Amniotic stem cell (primary cell): ENCODE results near the gene CLDN25.

Experiments
- DNase-seq: peaks from one replicate; lab custom pipeline; 2025; lab: John Stamatoyannopoulos, UW

CLDN25 gene

GRCh38 chr11:113808931-113809330 is 29.3 kb downstream of the CLDN25 start:
- DNase-seq: no peak

- DNase-seq: no peak
Measured at GRCh38 chr11:113814181-113814580, 34.6 kb downstream of the CLDN25 start.

- no peak for DNase-seq
Measured at GRCh38 chr11:113817162-113817561, 37.6 kb downstream of the CLDN25 start.

- DNase-seq: no peak
Measured at GRCh38 chr11:113817626-113818025, 38.0 kb downstream of the CLDN25 start.

- DNase-seq: no peak
Measured at GRCh38 chr11:113818426-113818825, 38.8 kb downstream of the CLDN25 start.

- no peak for DNase-seq
Measured at GRCh38 chr11:113827477-113827876, 47.9 kb downstream of the CLDN25 start.

- no peak for DNase-seq
Measured at GRCh38 chr11:113828191-113828590, 48.6 kb downstream of the CLDN25 start.

- no peak for DNase-seq
Measured at GRCh38 chr11:113829751-113830150, 50.2 kb downstream of the CLDN25 start.
